GM19043 (cell line): Measurements from ENCODE around the gene TTN.

Source experiments
- ATAC-seq: cut with Tn5 transposase; IDR thresholded peaks from one replicate; pipeline ENCODE4 v1.9.1; 2021; ENCODE audit warnings: low read depth; ENCODE audit not compliant: unreplicated experiment

Gene TTN

DNA sequence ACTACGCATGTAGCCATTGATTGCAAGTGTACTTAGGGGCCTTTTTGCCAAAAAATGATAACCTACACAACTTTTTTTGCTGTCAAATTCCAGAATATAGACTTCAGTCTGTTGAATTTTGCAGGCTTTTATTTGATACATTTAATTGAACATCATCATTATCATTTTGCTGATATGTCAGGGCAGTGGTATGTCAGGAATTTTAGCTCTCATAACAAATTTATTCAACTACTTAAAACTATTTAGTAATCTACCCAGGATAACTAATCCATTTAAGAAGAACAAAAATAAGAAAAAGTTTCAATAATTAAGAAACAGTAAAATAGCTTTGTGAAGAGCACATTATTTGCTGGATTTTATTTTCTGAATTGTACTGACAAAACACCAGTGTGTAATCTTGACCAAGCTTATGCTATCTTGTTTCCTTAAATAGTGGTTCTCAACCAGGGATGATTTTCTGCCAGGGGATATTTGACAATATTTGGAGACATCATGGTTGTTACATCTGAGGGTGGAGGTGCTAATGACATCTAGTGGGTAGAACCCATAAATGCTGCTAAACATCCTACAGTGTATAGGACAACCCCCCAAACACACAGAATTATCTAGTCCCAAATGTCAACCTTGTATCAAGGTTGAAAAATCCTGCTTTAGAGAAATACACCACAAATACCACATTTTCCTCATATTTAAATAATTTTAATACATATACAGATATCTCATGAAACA is 12.1 kb upstream of the TTN start:
- ATAC-seq: peak; percentile 22

DNA sequence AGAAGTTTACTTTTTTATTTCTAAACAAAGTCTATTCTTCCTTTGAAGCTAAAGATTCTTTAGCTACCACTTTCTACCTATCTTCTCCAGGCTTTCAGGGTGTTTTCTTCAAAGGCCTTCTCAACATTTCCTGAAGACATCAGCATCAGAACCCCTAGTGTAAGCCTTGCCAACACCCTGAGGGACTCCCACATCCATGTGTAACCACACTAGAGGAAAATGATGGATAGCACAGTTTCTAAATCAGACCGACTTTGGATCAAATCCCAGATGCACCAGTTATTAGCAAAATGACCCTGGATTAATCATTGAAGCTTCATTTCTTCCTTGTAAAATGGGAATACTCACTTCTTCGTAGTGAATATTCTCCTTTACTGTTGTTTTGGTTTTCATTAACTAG is 4.7 kb upstream of the TTN start:
- no peak for ATAC-seq

DNA sequence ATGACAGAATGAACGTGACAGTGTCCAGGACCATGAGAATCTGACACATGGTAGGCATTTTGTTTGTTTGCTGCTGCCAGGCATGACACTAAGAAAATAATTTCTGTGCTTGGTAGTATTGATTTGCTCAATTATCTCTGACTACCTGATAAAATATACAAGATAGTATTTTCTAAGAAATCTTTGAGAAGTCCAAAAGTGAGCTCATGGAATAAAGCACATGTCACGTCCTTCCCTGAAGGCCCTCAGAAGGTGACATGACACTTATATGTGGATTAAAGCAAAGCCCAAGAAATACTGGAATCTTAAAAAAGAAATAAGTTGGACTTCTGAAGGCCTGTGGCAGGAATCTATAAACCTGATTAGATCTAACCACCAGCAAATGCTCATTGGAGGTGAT is 3.8 kb upstream of the TTN start:
- ATAC-seq: no peak

DNA sequence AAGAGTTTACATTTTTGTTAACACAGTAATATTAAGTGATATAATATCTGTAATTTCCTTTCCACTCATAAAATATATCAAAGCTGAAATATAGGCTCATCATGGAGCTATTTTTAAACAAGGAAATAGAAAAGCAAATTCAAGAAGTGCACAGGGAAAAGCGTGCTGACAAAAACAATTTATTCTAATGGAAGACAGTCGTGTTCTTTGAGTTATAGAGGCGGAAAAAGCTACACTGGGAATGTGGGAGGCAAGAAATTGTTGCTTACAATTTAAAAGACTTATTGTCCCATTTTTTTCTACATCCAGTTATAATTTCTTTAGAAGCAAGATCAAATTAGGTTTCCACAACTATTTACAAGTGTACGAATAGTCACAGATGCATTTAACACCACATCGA is 3.2 kb upstream of the TTN start:
- ATAC-seq: no peak

DNA sequence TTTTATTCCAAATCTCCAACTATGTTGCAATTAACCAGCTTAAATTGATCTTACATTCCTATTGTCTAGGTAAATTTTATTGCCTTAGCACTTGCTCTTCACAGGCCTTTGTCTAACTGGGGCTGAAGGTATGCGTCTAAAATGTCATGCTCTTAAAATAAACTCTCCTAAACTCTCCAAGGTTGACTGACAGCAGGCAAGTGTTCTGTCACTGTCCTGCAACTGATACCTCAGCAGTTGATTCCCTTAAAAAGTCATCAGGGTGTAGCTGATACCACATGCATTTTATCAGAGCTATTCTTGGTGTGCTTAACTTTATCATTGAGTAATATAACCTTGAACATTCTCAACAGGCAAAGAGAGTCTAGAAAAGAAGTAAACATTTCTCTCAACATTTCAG is 680 bp downstream of the TTN start:
- no peak for ATAC-seq

DNA sequence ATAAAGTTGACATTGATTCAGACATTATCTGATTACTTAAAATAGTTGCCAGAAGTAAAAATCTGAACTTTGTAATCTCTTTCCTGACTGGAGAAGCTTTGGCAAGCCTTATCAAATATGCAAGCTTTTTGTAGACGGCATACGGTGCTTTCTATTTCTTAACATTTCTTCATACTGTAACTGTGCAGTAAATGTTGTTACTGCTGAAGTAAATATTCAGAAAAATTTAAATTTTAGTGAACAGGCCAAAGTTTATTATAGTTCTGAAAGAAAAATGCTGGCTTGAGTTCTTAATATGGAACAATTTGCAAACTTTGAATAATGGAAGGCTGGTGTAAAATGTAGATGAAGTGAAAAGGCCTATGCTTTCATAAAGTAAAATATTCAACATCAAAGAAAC is 1.8 kb downstream of the TTN start:
- no peak for ATAC-seq

DNA sequence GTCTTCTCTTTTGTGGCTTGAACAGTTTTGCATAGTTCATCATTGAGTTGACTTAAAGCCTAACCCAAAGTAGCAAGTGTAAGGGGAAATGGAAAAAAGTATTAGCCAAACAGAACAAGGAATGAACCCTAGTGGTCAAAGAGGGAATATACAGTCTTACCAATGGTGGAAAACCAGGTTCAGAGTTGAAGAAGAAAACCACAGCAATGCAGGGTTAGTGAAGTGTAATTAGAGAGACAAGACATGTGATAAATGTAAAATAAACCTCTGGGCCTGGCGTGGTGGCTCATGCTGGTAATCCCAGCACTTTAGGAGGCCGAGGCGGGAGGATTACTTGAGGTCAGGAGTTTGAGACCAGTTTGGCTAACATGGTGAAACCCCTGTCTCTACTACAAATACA is 2.4 kb downstream of the TTN start:
- ATAC-seq: no peak

DNA sequence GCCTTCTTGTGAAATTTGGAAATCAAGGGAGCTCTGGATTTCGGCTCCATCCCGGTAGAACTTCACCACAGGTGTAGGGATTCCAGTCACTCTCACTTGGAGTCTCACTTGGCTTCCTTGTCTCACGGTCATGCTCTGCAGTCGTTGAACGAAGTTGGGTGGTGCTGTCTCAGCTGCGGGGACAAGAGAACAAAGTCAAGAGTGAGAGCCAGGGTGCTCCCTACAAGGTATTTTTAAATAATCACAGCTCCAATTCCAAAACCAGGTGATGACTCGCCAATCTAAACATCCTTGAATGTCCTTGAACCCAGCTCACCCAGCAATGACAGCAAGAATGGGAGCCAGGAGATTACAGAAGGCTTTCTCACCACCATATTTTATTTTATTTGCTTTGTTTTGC is 6.7 kb downstream of the TTN start:
- no peak for ATAC-seq

DNA sequence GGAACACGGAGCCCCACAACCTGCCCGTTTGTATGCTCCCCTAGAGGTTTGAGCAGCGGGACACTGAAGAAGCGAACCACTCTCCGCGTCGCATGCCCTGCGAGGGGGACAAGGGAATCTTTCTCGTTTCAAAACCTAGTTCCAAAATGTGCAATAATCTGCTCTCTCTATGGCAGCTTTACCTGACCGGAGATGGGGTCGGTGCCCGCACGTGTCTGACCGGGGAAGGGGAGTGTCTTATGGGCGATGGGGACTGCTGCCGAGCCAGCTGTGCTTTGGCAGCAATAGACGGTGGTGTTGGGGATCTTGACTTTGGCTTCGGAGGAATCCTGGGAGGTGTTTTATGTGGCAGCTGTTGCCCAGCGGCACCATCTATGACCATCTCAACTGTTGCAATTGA is 7.9 kb downstream of the TTN start:
- no peak for ATAC-seq

DNA sequence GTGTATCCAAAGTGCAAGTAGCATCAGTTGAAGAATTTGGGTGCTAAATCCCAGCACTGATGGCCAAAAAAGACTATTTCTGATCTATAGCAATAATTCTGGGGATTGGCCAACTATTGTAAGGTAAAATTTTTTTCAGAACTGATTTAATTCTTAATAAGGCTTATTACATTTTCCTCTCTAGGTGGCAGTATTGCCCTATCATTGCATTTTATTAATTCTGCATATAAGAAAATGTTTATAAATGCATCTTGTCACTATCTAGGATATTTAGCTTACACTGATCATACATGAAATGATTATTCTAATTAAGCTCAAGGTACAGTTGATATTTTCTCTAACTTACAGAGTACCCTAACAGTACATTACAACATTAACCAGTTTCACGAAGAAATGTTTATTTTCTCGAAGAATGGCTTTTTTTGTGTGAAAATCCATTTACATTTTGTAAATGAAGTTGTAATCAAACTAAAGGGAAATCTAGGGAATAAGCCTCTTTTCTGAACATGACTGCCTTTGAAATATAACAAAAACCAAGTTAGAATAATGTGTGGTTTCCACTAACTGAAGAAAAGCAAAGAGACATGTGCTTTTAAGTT is 11.0 kb downstream of the TTN start:
- no peak for ATAC-seq

DNA sequence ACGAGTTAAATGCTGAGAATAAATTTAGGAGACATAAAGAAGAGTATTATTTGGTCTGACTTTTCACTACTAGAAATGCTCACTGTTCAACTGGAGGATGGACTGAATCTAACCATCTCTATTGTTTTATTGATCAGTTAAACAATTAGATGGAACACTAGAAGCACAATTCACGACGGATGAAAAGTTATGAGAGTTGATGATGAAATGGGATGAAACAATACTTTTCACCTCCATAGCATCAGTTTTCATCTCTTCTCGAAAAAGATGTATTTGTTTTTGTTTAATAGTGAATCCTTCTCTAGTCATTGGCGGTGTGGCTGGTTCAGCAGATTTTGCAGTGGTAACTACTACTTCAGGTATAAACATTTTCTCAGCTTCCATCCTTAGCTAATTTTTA is 19.3 kb downstream of the TTN start:
- no peak for ATAC-seq

DNA sequence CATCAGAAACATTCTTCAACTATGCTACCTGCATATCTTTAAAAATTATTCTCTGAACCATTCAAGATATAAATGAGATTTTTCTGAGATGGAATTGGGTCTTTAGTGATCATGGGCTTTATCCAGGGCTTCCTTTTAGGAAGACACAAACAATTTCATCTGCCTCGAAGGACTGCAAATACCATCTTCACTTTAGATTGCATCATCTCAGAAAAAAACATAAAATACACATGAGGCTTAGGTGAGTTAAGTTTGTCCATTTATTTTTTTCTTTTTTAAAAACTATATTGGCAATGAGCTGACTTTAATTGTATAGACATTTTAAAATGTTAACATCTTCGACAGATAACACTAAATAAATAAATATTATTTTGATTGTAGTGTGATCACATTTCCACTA is 20.1 kb downstream of the TTN start:
- no peak for ATAC-seq

DNA sequence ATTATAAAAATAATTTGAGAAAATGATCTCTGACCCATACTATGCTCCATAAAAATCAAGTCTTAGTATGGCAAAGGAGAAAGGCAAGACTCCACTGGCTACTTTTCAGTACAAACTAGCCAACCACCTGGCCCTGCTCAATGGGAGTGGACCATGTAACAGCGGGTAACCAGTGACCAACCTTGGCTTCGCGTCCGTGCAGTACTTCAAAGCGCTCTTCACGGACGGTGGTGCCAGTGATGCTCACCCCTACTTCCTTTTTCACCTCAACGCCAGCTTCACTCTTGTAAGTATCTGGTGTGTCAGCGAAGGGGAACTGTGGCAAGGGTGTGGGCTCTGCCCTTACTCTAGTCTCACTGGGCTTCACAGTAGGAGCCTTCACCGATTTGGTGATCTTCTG is 23.3 kb downstream of the TTN start:
- no peak for ATAC-seq

DNA sequence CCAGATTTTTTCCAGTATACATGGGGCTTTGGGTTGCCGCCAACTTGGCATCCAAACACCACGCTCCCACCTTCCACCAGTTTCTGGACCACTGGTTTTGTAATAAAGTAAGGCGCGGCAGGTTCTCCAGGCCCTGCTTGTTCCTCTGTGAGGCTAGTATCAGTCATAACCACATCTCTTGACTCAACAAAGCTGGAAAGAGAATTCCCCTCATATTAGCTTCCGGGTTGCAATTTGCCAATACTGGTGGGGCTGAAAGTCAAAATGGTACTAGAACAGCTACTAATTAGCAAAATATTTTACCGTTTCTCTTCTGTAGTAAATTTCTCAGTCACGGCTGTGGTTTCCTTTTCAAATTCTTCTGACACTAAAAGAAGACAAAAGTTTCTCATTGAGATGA is 25.0 kb downstream of the TTN start:
- no peak for ATAC-seq

DNA sequence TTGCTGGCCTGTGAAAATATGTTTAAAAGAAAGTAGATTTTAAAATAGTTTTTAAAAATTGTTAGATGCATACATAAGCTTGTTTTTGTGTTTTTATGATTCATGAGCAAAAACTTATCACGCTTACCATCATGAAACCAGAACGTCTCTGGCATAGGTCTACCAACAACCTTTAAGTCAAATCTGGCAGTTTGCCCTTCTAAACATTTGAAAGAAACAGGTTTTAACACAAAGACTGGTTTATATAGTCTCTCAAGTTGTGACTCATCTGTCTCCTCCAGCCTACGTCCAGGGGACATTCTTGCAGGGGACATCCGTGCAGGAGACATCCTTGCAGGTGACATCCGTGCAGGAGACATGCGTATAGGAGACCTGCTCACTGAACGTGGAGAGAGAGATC is 29.6 kb downstream of the TTN start:
- ATAC-seq: no peak

DNA sequence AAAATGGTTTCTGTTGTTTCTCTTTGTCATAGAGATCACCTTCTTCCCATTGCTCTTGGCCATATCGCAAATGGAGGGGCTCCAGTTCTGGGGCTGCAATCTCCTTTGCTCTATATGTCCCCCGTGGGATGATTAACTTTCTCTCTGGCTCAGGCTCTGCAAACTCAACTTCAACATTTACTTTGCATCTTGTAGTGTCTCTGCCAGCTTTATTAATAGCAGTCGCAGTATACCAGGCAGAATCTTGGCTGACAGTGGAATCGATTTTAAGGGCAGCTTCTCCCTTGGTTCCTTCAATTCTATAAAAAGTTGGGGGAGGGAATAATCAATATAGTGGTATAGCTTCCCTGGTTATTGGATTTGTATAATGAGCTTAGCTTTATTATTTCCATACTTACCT is 30.5 kb downstream of the TTN start:
- no peak for ATAC-seq

DNA sequence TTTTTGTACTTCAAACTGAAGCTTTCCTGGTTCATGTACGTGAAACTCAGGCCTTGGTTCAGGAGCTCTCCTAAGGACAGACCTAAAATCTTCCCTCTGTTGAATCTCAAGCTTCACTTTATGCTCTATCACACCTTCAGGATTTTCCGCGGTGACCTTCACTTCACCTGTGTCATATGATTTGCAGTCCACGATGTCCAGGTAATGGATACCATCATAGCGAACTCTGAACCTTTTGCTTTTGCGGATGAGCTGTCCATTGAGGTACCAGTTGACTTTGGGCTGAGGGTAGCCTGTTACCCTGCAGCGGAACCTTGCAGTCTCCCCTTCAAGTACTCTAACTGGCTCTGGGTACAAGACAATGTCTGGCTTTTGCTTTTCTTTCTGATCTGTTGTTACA is 31.2 kb downstream of the TTN start:
- no peak for ATAC-seq

DNA sequence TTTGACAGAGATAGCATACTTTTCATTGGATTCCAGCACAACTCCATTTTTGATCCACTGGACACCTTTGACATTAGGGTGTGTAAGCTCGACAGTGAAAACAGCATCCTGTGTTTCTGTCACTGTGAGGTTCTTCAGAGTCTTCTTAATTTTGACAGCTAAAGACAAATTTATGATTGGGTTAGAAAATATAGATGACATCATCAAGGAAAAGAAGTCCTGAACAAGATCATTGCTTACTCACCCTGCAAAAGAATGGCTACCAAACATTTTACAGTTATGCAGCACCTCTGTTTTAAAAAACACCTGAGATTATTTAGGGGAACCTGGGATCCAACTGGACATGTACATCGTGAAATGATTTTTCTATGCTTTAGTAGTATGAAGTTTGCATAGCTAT is 36.7 kb downstream of the TTN start:
- no peak for ATAC-seq

DNA sequence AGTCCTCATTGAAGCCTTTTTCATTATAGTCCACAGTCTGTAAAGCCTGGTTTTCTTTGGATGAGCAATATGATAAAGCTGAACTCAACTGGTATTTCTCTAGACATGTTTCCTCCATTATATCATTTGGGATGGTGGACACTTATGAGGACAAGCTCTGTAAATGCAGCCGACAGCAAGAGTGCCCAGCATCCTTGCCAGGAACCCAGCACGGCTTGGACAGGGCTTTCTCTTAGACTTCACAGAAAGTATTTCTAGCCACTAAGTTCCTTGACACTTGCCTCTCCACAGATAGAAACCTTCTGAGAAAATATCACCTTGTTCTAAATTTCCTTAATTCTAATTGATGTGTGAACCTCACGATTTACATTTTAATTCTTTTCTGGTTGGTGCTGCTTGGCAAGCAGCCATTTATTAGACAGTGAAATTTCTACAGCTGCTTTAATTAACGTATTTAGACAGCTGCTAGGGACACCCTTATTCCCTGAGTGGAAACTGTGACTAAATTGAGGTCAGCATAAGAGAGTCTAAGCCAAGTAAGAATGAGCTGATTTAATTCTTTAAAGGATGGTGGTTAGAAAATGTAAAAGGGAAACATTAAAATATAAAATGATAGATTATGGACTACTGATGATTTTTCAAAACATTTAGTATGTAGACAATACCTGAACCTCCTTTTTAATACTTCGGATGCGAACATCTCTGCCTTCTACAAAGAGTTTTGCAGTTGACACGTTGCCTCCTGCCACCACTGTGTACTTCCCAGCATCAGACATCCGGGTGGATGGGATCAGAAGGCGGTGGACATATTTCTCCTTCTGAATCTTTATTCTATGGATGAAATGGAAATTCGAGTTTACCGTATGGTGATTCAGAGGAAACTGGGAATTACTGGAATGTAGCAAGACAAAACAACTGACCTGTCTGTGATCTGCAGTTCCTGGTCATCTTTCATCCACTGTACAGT is 39.8 kb downstream of the TTN start:
- no peak for ATAC-seq

DNA sequence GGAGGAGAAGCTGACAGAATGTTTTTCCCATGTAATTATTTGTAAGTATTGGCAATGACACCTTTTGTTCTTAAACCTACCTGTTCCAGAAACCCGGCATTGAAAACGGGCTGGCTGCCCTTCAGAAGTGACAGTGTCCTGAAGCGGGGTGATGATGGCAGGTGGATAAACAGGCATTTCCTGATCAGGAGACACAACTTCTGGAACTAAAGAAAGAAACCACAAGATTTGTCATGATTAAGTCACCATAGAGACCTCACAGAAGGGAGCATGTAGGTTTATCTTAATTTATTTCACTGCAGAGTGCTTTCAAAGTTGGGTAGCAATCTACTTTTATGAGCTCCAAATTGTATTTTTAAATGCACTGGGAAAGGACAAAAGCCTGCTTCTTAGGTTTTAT is 43.1 kb downstream of the TTN start:
- ATAC-seq: no peak

DNA sequence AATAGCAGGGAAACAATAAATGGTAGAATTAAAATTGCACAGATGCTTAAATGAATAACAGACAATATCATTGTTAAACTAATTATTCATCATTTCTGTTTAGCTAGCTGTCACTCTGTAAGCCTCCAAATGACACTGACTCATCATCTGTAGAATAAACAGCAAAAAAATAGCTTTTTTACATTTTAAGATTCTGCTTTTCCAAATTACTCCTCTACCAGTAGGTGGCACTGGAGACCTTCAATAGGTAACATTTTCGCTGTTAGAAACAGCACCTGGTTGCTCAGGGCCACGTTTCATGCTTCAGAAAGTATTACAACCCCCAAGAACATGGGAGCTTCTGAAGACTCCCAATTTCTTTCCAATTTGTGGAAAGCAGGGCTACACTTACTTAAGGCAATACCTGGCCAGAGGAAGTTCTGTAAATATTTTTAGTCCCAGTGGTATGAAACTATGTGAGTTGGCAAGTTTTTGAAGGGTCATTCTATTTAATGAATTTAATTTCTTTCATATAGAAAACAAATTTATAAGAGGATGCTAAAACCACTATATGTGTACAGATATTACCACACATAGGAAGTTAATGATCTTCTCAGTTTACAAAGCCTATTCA is 45.4 kb downstream of the TTN start:
- peak; percentile 89 for ATAC-seq
